GM12874 (cell line): ENCODE measurements around the gene LBHD1.

Source experiments
- CTCF ChIP-seq: IDR thresholded peaks from 2 replicates; pipeline ENCODE4 v1.5.1; 2011; ENCODE audit warnings: low read depth, mild to moderate bottlenecking, control low read depth, low read length, moderate library complexity; ENCODE audit not compliant: insufficient read depth

Gene LBHD1

GRCh38 chr11:62677156-62677555, 5.1 kb upstream of the LBHD1 start:
- TF ChIP-seq CTCF: no peak

GRCh38 chr11:62676698-62677097, 4.6 kb upstream of the LBHD1 start:
- no peak for TF ChIP-seq CTCF

GRCh38 chr11:62673196-62673525, 1.1 kb upstream of the LBHD1 start:
- TF ChIP-seq CTCF: no peak

GRCh38 chr11:62671236-62671607, 845 bp downstream of the LBHD1 start:
- no peak for TF ChIP-seq CTCF

GRCh38 chr11:62669420-62670161, 2.5 kb downstream of the LBHD1 start:
- TF ChIP-seq CTCF: no peak

- TF ChIP-seq CTCF: no peak
Measured at GRCh38 chr11:62667460-62667859, 4.6 kb downstream of the LBHD1 start.

- TF ChIP-seq CTCF: no peak
Measured at GRCh38 chr11:62666259-62666926, 5.7 kb downstream of the LBHD1 start.
